HG03045 (cell line): ENCODE results near the gene DGKB.

Source experiments
- ATAC-seq: cut with Tn5 transposase; IDR thresholded peaks from one replicate; pipeline ENCODE4 v1.9.1; 2021; ENCODE audit warnings: mild to moderate bottlenecking, moderate library complexity; ENCODE audit not compliant: unreplicated experiment

DGKB gene

DNA sequence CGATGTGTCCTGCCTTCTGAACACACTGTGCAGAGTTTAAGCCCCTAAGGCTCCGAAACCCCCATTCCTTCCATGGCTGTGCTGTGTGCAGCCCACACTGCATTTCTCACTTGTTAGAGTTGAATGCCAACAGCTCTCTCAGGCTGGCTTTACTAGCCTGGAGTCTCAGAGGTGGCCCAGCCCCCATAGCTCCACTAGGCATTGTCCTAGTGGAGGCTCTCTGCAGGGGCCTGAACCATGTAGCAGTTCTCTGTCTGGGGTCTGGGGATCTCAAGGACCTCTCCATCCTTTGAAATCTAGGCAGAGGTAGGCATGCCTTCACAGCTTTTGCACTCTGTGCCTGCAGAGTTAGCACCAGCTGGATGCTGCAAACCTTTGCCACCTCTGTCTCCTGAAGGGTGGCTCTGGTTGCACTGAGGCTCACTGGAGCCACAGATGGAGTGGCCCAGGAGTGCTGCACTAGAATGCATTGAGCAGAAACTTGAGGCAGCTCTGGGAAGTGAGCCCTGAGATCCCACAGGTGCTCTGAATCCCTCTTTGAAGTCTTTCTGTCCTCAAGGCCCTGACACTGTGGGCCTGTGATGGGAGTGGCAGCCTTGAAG, 301.7 kb downstream of the DGKB start:
- no peak for ATAC-seq

GRCh38 chr7:14598978-14599377, 303.6 kb downstream of the DGKB start:
- no peak for ATAC-seq

GRCh38 chr7:14596421-14596820, 306.1 kb downstream of the DGKB start:
- no peak for ATAC-seq

GRCh38 chr7:14590206-14590605, 312.3 kb downstream of the DGKB start:
- no peak for ATAC-seq

DNA sequence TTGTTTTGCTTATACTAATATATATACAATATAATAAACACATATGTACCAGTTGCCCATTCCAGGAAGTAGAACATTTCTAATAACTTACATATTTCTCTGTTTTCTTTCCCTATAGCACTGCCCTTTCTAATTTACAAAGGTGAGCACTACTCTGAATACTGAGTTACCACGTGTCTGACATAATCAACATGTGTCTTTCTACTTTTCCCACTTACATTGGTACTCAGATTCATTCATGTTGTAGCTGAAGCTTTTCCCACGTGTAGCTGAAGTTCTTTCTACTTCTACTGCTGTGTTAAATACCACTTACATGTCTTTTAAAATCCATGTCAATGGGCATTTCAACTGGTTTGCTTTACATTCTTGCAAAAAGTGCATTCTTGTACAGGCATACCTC, 317.3 kb downstream of the DGKB start:
- no peak for ATAC-seq

GRCh38 chr7:14583518-14583917, 319.0 kb downstream of the DGKB start:
- ATAC-seq: no peak

DNA sequence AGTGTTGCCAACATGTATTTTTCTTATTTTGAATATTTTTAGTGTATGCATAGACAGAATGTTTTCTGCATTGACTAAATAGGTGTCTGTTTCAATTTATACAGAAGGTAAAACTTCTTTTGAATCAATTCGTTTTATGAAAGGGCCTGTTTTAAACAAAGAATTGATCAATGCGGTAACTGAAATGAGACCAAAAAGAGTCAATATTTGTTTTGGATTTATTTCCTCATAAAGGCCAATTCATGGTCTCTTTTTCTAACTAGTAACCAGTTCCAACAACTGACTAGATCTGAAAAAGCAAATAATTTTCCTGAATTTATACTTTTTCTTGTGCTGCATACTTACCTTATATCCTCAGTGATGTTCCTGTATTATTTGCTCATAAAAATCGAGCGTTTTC, 320.5 kb downstream of the DGKB start:
- ATAC-seq: no peak

- no peak for ATAC-seq
Observed at GRCh38 chr7:14579971-14580370, 322.6 kb downstream of the DGKB start.

GRCh38 chr7:14576578-14576977, 326.0 kb downstream of the DGKB start:
- ATAC-seq: no peak

- no peak for ATAC-seq
Observed at GRCh38 chr7:14570750-14571607, 331.6 kb downstream of the DGKB start.

GRCh38 chr7:14552060-14552459, 350.5 kb downstream of the DGKB start:
- no peak for ATAC-seq

- ATAC-seq: no peak
Observed at GRCh38 chr7:14551310-14551709, 351.2 kb downstream of the DGKB start.

DNA sequence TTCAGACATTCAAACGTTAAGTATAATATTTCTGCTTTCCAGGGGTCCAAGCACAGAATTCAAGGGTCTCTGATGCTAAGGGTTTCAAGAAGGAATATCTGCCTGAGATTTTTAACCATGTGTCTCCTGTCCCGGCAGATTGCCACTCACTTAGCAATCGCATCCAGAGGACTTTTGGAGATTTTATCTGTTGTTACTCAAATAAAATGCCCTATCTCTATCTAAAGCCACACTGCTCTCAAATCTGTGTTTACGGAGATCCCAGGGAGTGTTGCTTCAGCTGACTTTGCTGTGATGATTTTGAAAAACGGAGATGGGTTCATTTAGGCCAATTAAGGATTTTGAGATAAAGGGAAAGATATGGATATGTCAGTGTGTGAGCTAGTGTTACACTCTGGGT, 359.9 kb downstream of the DGKB start:
- no peak for ATAC-seq

DNA sequence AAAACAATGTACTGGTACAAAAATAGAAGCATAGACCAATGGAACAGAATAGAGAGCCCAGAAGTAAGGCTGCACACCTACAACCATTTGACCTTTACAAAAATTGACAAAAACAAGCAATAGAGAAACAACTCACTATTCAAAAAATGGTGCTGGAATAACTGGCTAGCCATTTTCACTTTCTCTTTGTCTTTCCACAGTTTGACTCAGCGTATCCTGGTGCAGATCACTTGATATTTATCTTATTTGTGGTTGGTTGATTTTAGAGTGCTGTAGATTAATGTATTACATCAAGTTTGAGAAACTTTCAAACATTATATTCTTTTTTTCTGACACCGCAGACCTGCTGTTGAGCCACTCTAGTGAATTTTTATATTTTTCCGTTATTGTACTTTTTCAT, 381.4 kb downstream of the DGKB start:
- ATAC-seq: no peak

DNA sequence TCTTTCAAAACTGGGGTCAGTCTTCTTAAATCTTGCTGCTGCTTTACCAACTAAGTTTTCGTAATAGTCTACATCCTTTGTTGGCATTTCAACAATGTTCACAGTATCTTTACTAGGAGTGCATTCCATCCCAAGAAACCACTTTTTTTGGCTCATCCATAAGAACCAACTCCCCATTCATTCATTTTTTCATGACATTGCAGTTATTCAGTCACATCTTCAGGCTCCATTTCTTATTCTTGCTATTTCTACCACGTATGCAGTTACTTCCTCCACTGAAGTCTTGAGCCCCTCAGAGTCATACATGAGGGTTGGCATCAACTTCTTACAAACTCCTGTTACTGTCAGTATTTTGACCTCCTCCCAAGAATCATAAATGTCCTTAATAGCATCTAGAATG, 392.3 kb downstream of the DGKB start:
- no peak for ATAC-seq

GRCh38 chr7:14507617-14508016, 394.9 kb downstream of the DGKB start:
- no peak for ATAC-seq

DNA sequence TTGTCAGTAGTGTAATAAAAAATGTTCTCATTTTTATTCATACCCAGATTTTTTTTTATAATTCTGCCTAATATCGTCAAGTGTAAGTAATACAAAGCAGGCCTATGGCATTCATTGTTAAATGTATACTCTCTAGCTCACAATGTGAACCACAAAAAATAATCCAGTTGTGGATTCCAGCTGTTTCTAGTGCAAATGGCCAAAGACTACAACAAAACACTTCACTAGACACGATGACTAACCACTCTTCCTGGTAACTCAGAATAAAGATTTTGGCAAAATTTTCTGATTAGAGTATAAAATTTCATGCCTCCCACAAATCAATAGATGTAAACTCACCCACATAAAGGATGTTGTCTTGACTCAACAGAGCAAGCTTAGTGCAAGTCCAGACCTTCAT, 396.6 kb downstream of the DGKB start:
- ATAC-seq: no peak

GRCh38 chr7:14504134-14504533, 398.4 kb downstream of the DGKB start:
- no peak for ATAC-seq

DNA sequence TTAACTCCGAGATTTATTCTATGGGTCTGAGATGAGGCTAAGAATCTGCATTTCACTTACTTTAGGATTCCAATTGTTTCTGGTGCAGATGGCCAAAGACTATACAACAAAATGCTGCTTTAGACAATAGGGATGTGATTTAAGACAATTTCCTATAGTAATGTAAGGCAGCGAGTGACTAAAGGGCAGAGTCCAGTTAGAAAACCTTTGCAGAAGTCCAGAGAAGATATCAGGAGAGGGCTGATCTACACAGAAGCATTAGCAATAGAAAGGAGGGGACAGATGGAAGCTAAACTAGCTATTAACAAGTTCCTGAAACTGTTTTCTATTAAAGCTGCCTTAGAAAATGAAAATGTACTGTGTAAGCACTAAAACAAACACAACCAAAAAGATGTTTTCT, 398.9 kb downstream of the DGKB start:
- no peak for ATAC-seq

- no peak for ATAC-seq
Observed at GRCh38 chr7:14501436-14501835, 401.1 kb downstream of the DGKB start.

DNA sequence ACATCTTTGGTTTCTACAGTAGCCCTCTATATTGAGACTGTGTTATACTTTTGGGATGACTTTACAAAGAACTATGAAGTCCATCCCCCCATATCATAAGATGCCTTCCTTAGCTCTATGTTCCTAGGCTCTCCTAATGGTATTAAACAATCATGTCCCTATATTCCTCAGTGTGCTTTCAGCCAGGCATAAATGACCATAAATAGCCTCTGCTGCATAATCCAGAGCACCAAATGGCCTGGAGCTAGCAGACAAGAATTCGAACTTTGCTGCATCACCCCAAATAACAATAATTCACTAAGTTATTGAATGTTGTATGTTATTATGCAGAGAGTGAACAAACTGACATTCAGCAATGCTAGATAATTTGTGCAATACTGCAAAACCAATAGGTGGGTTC, 405.2 kb downstream of the DGKB start:
- no peak for ATAC-seq

DNA sequence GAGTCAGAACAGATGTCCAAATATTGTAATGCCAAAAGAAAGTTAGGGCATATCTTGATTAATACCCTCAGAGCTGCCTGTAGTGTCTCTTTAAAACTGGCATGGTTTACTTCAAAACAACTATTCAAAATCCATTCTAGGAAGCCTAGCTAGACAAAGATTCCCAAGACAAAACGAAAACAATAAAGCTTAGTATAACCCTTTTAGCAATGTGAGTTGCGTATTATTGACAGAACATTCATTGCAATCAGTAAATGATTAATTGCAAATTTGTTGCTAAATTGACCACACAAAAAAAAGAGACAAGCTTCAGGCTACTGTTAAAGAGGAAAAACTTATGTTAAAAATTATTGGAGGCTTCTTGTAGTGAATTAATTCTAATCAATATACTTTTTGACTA, 406.9 kb downstream of the DGKB start:
- no peak for ATAC-seq
